NCI-H1105 (cell line): ENCODE measurements around the gene PADI1.

Experiments used
- DNase-seq: peaks from one replicate; lab custom pipeline; 2025; lab: John Stamatoyannopoulos, UW

Gene PADI1, protein sequence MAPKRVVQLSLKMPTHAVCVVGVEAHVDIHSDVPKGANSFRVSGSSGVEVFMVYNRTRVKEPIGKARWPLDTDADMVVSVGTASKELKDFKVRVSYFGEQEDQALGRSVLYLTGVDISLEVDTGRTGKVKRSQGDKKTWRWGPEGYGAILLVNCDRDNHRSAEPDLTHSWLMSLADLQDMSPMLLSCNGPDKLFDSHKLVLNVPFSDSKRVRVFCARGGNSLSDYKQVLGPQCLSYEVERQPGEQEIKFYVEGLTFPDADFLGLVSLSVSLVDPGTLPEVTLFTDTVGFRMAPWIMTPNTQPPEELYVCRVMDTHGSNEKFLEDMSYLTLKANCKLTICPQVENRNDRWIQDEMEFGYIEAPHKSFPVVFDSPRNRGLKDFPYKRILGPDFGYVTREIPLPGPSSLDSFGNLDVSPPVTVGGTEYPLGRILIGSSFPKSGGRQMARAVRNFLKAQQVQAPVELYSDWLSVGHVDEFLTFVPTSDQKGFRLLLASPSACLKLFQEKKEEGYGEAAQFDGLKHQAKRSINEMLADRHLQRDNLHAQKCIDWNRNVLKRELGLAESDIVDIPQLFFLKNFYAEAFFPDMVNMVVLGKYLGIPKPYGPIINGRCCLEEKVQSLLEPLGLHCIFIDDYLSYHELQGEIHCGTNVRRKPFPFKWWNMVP

DNA sequence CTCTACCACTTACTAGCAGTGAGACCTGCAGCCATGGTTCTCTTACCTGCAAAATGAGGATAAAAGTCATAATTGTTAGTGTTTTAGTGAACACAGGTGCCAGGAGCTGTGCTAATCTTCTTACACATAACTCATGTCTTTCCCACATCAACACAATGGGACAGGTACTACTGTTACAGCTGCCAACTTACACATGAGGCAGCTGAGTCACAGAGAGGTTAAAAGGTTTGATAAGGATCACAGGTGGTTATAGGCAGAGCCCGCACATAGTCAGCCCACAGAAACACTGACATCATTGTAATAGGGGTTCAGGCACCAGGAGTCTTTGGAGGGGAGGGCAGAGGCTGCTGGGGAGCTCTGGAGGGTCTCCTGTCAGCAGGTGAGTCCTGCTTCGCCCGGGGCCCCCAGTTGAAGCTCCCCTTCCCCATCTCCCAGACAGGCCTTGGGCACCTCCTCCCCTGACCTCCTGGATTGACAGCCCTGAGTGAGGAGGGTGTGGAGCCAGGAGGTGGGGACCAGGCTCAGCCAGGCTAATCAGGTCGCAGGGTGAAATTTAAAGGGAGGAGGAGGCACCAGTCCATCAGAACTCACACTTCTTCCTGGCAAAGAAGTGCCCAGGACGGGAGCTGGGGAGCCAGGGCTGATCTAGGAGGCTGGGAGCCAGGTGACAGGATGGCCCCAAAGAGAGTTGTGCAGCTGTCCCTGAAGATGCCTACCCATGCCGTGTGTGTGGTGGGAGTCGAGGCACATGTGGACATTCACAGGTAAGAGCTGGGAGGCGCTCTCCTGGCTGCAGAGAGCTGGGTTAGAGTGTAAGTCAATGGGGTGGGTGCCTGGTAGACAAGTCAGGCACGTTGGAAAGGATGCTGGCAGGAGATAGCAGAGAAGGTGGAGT, at the start of gene PADI1:
Gene PADI1, plus strand, starts transcription at position 583 of the 895 bp plus-strand sequence. Its CDS starts 90 bp downstream, at position 673.
- no peak for DNase-seq

DNA sequence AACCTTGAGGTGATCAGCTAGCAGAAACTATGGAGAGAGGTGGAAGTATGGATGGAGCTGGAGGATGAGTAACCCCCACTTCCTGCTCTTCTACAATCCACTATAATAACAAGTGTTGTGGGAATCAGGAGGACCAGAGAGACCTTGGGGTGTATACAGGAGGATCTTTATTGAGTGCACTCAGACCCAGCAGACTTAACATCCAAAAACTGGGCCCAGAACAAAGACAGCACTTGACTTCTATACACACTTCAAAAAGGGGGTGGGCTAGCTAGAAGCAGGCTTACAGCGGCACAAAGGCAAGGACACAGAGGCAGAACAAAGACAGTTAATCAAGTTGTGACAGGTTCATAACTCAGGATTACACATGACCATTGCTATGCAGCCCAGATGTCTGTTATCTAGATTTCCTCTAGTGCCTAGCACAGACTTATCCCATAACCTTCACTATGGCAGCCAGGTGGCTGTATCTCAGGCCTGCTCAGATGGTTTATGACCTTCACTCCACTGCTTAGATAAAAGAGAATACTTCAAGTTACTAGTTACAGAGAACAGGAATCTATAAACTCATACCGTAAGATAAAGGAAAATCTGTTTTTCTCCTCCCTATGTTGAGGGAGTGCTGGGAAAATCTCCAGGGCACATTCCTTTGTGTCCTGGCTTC, 49.5 kb upstream of the PADI1 start:
- DNase-seq = no peak

DNA sequence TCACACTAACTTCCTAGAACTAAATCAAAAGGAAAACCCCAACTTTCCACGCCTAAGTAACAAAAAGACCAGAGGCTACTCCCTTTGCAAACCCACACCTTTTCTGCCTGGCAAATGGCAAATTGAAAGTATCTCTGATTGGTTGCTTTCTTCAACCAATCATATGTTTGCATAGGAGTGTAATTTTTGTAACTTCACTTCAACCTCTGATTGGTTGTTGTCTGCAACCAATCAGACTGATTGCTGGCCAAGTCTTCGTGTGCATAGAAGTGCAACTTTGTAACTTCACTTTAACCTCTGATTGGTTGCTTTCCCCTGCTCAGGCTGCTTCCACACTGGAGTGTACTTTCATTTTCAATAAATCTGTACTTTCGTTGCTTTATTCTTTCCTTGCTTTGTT, 48.8 kb upstream of the PADI1 start:
- no peak for DNase-seq

DNA sequence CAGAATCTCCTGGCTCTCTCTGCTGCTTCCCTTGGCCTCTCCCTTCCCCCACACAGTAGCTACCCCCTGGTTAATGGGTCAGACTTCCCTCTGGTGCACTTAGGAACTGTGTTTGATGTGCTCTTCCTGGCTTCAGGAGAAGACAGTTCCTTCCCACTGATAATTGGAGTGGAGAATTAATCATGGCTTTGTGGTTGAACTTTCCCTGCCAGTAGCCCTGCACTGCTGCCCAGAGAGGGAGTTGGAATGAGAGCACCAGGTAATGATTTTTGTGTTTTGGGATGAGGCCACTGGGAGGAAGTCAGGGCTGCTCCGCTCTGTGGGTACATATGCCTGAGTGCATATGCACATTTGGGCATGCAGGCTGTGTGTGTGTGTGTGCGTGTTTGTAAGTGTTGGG, 46.0 kb upstream of the PADI1 start:
- DNase-seq = no peak

DNA sequence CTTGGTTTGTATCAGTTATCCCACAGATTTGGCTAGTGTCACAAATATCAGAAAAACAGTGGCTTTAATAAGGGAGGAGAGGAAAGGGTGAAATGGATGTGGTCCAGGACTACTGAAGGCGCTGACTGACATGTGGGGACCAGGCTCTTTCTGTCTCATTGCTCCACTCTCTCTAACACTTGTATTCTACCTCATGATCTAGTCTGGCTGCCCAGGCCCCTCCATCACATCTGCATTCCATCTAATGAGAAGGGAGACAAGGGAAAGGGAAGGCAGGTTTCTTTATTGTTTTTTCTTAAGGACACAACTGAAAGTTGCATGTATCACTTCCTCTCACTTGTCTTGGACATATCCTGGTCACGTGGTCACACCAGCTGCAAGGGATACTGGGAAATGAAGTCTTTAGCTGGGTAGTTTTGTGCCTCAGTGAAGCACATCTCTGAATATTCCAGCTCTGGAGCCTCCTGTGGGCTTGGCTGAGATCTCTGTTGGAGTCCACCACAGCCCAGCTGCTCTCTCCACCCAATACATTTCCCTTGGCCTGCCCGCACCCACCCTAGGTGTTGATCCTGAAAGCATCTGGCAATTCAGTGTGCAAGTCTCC, 43.7 kb upstream of the PADI1 start:
- no peak for DNase-seq

DNA sequence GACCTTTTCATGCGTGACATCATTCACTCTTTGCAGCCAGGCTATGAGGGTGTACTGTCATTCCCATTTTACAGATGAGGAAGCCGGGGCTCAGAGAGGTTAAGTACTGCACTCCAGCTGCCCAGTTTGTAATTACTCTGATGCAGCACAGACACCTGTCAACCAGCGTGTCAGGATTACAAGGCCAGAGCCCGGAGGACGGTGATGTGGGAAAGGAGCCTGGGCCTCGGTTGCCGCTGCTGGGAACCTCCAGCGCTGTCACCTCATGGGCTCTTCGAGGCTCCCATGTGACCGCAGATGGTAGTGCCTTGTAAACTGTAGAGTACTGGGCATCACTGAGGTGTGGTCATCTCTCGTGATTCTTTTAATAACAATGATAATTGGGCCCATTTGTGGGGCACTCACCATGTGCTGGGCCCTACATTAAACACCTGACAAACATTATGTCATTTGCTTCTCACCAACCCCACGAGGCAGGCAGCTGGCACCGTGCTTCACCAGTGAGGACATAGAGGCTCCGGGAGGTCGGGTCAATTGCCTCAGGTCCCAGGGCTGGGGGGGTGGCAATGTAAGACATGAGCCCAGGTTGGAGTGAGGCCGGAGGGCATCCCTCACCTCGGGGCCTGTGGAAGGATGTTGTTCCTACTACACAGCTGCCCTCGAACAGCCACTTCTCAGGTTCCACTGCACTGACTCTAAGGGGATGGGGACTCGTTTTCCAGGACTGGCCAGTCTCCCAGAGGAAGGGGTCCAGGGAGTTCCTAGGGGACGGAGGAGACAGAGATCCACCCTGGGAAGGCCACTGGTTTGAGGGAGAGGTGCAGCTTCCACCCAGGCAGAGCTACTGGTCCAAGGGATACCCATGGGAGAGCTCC, 42.8 kb upstream of the PADI1 start:
- no peak for DNase-seq

DNA sequence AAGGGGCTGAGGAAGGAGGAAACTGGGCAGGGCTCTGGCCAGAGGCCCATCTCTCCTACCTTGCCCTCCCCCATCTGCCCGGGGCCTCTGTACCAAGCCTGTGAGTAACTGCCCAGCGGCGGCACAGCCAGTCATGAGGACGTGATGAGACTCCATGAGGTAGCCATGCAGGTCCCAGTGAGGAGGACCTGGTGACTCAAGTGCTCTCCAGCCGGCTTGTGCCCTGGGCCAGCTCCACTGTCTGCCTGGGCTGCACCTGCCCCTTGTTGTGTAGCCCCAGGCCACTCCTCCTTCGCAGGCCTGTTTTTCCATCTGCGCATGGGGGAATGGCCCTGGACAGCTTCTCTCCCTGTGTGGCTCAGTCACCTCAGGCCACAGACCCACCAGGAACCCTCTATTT, 42.0 kb upstream of the PADI1 start:
- no peak for DNase-seq

DNA sequence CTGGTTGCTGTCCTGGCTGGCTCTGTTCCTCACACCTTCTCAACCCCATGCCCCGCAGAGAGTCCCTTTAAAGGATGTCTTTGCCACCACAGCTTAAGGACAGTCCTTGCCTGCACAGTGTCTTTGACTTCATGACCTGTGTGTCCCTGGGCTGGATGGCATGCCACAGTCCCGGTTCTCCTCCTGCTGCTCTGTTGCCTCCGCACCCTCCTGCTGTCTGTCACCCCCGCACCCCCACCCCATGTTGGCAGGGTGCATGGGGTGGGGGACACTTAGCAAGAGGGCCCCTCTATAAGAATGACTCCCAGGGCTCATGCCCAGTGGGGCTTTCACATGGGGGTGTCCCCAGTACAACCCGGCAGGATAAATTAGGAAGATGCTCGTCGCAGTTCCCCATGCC, 41.6 kb upstream of the PADI1 start:
- no peak for DNase-seq

DNA sequence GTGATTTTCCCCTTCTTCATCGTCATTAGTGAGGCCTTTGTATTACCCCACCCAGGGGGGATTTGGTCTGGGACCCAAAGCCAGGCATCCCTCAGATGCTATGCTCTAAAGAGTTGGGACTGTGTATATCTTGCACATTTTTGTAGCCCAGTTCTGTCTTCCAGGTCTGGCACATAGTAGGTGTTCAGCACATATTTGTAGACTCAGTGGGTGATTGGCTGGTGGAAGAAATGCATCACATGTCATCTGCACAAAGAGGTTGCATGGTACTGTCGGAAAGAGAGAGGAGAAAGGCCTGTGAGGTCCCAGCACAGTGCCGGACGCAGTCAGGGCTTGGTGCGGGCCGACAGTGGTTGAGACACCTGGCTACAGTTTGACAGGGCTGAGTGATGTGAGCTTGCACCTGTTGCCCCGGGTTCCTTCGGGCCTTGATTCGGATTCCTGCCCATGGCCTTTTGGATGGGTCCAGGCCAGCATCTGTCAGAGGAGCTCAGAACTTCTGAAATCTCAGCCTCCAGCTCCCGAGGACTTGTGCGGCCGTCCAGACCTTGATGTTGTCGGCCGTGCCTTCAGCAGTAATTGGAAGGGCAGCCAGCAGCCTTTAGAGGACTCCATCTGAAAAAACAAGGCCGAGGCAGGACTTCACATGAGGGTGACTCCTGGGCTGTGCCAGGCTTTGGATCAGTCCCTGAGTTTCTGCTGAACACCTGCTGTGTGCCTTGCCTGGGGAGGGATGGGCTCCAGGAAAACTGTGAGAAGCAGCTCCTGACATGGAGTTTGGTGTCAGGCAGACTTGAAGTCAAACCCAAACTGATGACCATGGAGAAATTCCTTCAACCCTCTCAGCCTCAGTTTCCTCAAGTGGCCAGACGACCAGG, 40.9 kb upstream of the PADI1 start:
- no peak for DNase-seq

DNA sequence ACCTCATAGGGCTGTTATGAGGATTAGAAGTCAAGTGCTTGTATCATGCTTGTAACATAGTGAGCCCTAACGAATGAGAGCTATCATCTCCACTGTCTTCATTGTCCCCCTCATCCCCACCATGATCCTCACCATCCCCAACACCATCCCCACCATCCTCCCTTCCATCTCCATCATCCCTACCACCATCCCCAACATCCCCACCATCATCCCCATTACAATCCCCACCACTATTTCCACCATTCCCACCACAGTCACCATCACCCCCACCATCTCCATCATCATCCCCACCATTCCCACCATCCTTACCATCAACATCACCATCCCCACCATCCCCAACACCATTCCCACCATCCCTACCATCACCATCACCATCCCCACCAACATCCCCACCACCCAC, 39.1 kb upstream of the PADI1 start:
- no peak for DNase-seq

DNA sequence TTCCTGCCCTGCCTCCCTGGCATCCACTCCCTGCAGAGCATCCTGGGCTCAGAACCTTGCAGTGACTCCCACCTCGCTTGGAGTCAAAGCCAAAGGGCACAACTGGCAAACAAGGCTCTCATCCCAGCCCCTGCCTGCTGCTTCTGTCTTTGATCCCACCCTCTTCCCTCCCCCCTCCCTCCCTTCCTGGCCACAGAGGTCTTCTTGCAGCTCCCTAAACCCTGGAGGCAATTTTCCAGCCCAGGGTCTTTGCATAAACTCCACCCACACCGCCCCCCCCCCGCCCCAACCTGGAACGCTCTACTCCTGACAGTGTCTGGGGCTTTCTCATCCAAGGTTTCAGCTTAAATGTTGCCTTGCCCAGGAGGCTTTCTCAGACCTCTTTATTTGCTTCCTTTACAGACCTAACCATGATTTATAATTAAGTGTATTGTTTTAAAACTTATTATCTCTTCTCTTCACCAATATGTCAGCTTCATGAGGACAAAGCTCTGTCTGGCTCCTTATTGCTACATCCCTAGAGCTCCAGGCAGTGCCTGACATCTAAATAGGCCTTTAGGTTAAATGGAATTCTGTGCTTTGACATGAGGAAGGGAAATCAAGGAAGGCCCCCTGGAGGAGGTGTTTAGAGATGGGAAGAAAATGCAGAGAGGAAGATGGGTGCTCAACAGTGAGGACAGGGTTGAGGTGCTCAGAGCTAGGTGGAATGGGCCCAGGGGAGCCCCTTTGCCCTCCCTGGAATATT, 37.7 kb upstream of the PADI1 start:
- DNase-seq = no peak

DNA sequence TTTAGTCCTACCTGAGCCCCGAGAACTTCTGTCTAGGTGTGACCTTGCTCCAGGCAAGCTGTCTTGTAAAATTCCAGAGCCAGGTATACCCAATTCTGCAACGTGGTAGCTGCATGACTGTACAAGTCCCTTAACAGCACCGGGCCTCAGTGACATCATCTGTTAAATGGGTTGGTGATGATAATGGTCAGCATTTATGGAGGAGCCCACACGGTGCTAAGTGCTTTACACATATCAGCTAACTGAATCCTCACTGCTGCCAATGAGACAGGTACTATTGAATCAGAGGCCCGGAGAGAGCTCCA, 37.2 kb upstream of the PADI1 start:
- no peak for DNase-seq

DNA sequence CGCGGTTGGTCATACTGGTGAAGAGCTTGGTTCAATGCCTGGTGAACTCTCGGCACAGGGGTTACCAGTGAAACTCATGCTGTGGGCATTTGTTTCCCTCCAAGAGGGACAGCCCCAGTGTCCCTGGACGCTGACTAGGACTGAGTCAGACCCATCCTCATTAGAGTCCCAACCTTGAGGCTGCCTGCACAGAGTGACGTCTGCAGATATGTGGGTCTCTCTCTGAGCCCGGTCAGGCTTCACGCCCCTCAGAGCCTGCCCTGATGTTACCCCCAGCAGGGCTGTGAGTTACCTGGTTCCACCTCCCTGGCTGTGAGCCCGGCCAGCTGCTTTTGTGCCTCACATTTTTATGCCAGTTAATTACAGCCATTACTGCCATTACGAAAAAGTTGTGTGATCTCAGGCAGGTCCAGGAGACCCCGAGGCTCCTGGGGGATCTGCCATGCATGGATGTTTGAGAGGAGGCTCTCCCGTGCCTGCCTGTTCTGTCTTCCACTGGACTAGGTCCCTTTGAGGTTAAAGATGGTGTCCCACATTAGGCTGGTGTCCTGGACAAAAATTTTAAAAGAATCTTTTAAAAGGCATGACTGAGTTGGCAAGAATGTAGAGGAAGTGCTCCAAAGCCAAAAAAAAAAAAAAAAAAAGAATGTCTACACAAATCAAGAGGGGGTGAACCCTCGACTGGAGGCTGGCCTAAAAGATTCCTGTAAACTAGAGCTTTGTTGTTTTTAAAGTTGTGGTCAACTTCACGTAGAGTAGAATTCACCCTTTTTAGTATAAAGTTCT, 36.6 kb upstream of the PADI1 start:
- DNase-seq = peak; percentile 93

DNA sequence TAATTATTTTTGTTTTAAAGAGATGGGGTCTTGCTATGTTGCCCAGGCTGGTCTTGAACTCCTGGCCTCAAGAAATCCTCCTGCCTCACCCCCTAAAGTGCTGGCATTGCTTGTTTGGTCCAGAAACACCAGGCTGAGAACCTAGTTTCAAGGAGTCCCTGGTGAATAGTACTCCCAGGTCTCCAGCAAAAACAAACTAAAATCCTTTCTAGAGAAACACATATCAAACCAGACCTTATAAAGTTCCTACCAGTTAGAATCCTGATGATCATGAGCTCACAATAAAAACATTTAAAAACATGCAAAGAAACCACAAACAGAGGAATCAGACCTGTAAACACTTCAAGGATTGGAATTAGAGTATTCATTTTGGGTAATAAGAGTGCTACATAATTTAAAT, 34.4 kb upstream of the PADI1 start:
- DNase-seq = no peak

DNA sequence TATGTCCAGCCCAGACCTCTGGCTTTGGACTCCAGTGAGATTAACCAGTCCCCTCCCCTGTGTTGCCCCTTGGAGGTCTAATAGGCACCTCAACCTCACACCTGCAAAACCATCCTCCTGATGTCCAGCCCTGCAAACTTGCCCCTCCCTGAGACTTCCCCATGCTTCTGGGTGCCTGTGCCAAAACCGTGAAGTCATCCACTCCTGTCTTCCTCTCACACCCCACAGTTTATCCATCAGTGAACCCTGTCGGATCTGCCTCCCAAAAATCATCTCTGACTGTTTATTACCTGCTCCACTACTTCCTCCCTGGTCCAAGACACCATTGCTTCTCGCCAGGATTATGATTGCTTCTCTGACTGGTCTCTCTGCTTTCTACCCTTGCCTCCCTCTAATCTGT, 31.7 kb upstream of the PADI1 start:
- DNase-seq = no peak

DNA sequence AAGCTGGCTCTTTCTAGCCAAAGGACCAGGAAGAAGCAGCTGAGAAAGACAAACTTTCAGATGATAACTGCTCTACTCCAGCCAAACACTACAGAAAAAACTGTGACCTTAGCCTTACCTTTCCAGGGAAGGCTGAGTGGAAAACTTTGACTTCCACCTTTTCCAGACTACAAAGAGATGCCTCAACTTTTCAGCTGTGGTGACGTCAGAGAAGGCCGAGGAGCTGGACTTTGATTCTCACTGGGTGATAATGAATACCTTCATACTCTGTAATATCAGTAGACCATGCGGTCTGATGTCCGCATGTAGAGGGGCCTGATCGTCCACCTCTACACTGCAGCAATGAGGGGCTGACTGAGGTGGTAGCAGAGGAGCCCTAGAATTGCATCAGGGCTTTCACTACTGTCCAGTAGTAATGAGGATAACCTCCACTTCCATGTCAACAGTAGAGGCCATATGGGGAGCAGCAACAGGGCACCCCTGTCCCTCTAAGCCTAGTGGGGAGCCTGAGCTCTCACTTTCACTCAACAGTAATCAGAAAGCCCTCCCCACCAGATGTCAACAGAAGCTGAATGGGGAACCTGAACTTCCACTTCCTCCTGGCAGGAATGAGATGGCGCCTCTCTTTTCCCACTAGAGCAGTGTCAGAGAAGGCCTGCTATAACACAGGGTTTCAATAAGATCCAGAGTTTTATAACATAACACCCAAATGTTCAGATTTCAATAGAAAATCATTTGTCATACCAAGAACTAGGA, 28.4 kb upstream of the PADI1 start:
- no peak for DNase-seq

DNA sequence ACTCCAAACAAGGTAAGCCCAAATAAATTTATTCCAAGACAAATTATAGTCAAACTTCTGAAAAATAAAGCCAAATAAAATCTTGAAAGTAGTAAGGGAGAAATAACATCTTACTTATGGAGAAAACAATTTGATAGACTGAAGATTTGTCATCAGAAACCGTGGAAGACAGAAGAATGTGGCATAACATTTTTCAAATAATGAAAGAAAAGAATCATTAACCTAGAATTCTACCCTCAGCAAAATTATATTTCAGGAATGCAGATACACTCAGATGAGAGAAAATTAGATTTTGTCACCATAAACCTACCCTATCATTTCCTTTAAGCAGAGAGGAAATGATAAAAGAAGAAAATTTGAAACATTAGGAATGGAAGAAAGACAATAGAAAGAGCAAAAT, 27.3 kb upstream of the PADI1 start:
- DNase-seq = no peak
